ENCODE data around the gene GRAMD2B.

GRAMD2B gene

DNA sequence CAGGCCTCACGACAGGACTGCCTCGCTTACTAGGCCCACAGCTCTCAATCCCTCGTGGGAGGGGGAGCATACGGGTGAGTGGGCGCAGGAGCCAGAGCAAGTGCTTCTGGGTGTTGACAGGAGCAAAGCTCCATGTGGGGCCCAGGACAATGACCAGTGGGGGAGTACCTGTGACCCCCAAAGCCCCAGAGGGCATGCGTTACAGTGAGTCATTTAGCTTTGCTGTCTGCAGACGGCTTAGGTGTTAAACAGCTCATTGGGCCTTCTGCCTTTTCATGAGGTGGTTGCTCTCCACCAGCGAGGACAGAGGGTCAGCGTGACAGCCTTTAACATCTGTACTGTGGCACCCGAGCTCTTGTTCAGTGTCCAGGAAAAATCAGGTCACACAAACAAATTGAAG is 78.2 kb downstream of the GRAMD2B start:
- peaks cover 20% of the 10 kb centered on the region for H3F3A ChIP-seq (ENCODE audit: insufficient read depth, low read length)
- no peak overlapping the region for H2AFZ ChIP-seq (ENCODE audit: low read length)
- H3K27me3 ChIP-seq (replicated peaks; ENCODE audit: insufficient read depth, low read length), result no peaks in the 10 kb centered on the region
- no peaks in the 10 kb centered on the region for H3K36me3 ChIP-seq (replicated peaks; ENCODE audit: insufficient read depth, low read length)
- no peak overlapping the region for H3K4me2 ChIP-seq (ENCODE audit: low read depth, low read length)
- no peak overlapping the region for H3K27ac ChIP-seq (ENCODE audit: low read length)
- no peaks in the 10 kb centered on the region for H3K9me2 ChIP-seq (replicated peaks; ENCODE audit: insufficient read depth, low read length)
- peaks cover 27% of the 10 kb centered on the region for H3K4me1 ChIP-seq (ENCODE audit: low read length)
- H3K9me3 ChIP-seq (replicated peaks; ENCODE audit: insufficient read depth, low read length), result no peaks in the 10 kb centered on the region
- no peaks in the 10 kb centered on the region for H3K79me2 ChIP-seq (ENCODE audit: low read length)
- DNase-seq, result no peak
- no peaks in the 10 kb centered on the region for H4K20me1 ChIP-seq (ENCODE audit: insufficient read depth, low read length)
- H3K9ac ChIP-seq (ENCODE audit: low read length), result no peak overlapping the region
- TF ChIP-seq, protein P1, sequence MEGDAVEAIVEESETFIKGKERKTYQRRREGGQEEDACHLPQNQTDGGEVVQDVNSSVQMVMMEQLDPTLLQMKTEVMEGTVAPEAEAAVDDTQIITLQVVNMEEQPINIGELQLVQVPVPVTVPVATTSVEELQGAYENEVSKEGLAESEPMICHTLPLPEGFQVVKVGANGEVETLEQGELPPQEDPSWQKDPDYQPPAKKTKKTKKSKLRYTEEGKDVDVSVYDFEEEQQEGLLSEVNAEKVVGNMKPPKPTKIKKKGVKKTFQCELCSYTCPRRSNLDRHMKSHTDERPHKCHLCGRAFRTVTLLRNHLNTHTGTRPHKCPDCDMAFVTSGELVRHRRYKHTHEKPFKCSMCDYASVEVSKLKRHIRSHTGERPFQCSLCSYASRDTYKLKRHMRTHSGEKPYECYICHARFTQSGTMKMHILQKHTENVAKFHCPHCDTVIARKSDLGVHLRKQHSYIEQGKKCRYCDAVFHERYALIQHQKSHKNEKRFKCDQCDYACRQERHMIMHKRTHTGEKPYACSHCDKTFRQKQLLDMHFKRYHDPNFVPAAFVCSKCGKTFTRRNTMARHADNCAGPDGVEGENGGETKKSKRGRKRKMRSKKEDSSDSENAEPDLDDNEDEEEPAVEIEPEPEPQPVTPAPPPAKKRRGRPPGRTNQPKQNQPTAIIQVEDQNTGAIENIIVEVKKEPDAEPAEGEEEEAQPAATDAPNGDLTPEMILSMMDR (IDR thresholded peaks at IDR 0.05; ENCODE audit: low read length), result no peak
- TF ChIP-seq EZH2phosphoT487 (IDR thresholded peaks at IDR 0.05; ENCODE audit: low read length) (no peak), EZH2 (optimal IDR thresholded peaks at IDR 0.05; ENCODE audit: low read depth, low read length) (no peak)
- no peak overlapping the region for H3K4me3 ChIP-seq (ENCODE audit: low read length)

DNA sequence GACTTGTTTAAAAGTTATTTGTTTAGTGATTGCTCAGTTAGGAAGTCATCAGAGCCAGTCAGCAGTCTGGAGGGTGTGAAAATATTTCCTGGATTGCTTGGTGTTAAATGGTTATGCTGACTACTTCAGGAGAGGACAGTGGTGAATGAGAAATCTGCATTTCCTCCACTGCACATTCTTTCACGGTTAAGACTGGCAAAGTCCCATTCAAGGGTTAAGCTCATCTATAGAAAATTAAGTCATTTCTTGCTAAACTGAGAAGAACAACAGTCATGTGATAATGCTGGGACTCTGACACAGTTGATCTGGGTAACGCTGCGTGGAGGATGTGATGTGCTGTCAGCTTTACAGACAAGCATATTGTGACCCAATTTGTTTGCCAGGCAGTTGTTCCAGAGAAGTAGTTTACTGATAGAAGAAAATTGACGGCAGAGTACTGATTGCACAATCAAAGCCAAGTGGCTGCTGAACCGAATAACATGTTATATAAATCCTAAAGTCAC is 80.4 kb downstream of the GRAMD2B start:
- H3K36me3 ChIP-seq (replicated peaks; ENCODE audit: insufficient read depth, low read length), result no peaks in the 10 kb centered on the region
- no peak for DNase-seq
- peaks cover 7% of the 10 kb centered on the region; the same call in 1 of the 2 replicates for H3F3A ChIP-seq (ENCODE audit: insufficient read depth, low read length)
- H3K9ac ChIP-seq (ENCODE audit: low read length), result no peak overlapping the region
- H4K20me1 ChIP-seq (ENCODE audit: insufficient read depth, low read length), result no peaks in the 10 kb centered on the region
- no peak overlapping the region for H2AFZ ChIP-seq (ENCODE audit: low read length)
- H3K79me2 ChIP-seq (ENCODE audit: low read length), result no peaks in the 10 kb centered on the region
- TF ChIP-seq EZH2phosphoT487 (IDR thresholded peaks at IDR 0.05; ENCODE audit: low read length) (no peak), EZH2 (optimal IDR thresholded peaks at IDR 0.05; ENCODE audit: low read depth, low read length) (no peak)
- TF ChIP-seq, protein P1 (IDR thresholded peaks at IDR 0.05; ENCODE audit: low read length), result no peak
- H3K4me1 ChIP-seq (ENCODE audit: low read length), result peaks cover 10% of the 10 kb centered on the region
- no peaks in the 10 kb centered on the region for H3K27me3 ChIP-seq (replicated peaks; ENCODE audit: insufficient read depth, low read length)
- no peaks in the 10 kb centered on the region for H3K9me2 ChIP-seq (replicated peaks; ENCODE audit: insufficient read depth, low read length)
- no peak overlapping the region for H3K27ac ChIP-seq (ENCODE audit: low read length)
- no peak overlapping the region for H3K4me3 ChIP-seq (ENCODE audit: low read length)
- H3K4me2 ChIP-seq (ENCODE audit: low read depth, low read length), result no peak overlapping the region
- no peaks in the 10 kb centered on the region for H3K9me3 ChIP-seq (replicated peaks; ENCODE audit: insufficient read depth, low read length)

DNA sequence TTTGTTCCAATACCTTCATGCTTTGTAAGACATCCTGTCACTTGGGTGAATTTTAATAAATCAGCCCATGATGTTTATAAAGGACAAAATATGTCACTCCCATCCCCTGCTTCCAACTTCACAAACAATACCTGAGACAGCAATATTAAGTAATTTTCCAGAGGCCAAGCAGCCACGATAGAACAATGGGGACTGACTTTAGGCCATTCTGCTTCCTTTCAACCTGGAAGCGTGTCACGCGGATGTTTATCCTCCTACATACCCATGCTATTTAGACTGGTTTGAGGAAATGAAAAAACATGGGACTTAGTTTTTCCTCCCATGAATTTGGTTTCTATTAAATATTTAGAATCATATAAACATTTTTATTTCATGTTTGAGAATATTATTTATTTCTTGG is 82.9 kb downstream of the GRAMD2B start:
- DNase-seq, result no peak
- Histone ChIP-seq H3K9me3 (replicated peaks; ENCODE audit: insufficient read depth, low read length) (no peaks in the 10 kb centered on the region), H3K79me2 (ENCODE audit: low read length) (no peaks in the 10 kb centered on the region), H3K4me1 (ENCODE audit: low read length) (peaks cover 7% of the 10 kb centered on the region; the same call in 1 of the 2 replicates), H3K4me3 (ENCODE audit: low read length) (no peak overlapping the region), H3K27ac (ENCODE audit: low read length) (no peak overlapping the region), H3K4me2 (ENCODE audit: low read depth, low read length) (no peak overlapping the region), H4K20me1 (ENCODE audit: insufficient read depth, low read length) (no peaks in the 10 kb centered on the region), H3K9me2 (replicated peaks; ENCODE audit: insufficient read depth, low read length) (no peaks in the 10 kb centered on the region), H3K9ac (ENCODE audit: low read length) (no peak overlapping the region), H2AFZ (ENCODE audit: low read length) (no peak overlapping the region), H3F3A (ENCODE audit: insufficient read depth, low read length) (no peaks in the 10 kb centered on the region), H3K27me3 (replicated peaks; ENCODE audit: insufficient read depth, low read length) (no peaks in the 10 kb centered on the region), H3K36me3 (replicated peaks; ENCODE audit: insufficient read depth, low read length) (no peaks in the 10 kb centered on the region)
- no peak for TF ChIP-seq EZH2phosphoT487 (IDR thresholded peaks at IDR 0.05; ENCODE audit: low read length)
- TF ChIP-seq EZH2 (optimal IDR thresholded peaks at IDR 0.05; ENCODE audit: low read depth, low read length), result no peak
- TF ChIP-seq, protein P1 (IDR thresholded peaks at IDR 0.05; ENCODE audit: low read length), result no peak
